Mucosa of descending colon (tissue), 3 donors: Measurements from ENCODE around the gene EXOC6B. TPM values are rescaled to one million over a fixed set of nuclear protein-coding genes. Genes with fewer than 3 reads are reported as not detected.

Source experiments
- ATAC-seq: fragments of 200-7000 bp; cut with Tn5 transposase; one replicate; pipeline ENCODE4 v1.9.1; 2020; ENCODE audit warnings: mild to moderate bottlenecking, moderate library complexity
- DNase-seq, 3 donors: peaks; one replicate each; pipeline ENCODE4 v3.0.0-alpha.2; 2020
- H3K36me3 ChIP-seq: fragments of 200-600 bp; one replicate; pipeline ENCODE4 v1.8.0; 2021; ENCODE audit warnings: low read depth, mild to moderate bottlenecking
- H3K4me1 ChIP-seq: fragments of 200-600 bp; one replicate; pipeline ENCODE4 v1.8.0; 2021; ENCODE audit warnings: low read depth, mild to moderate bottlenecking
- H3K4me3 ChIP-seq: fragments of 200-600 bp; one replicate; pipeline ENCODE4 v1.8.0; 2021; ENCODE audit warnings: mild to moderate bottlenecking
- H3K9me3 ChIP-seq: fragments of 200-600 bp; one replicate; pipeline ENCODE4 v1.8.0; 2021; ENCODE audit warnings: mild to moderate bottlenecking
- intact Hi-C, 2 donors: fragments of 100-400 bp; cut with DNase I in 1 of 2; cut with micrococcal nuclease in 1 of 2; formaldehyde crosslinking; loops; one replicate each; pipeline versions ENCODE4 v1.11.0 to v1.11.1; 2022; cut with DNase I, micrococcal nuclease
- total RNA-seq, 3 donors: library from RNA; stranded (reverse); fragmentation: NEBNext Ultra II Directional in 2 of 3; extraction: Animal tissue kit (Norgen Biotek cat#: 25700) in 2 of 3; gene quantifications; one replicate each; pipeline versions ENCODE4 v1.2.1 to v1.2.4, GENCODE V29; 2021 to 2023
- TF ChIP-seq, protein P1 (sequence below): fragments of 200-600 bp; IDR thresholded peaks from one replicate; pipeline ENCODE4 v1.8.0; 2022; ENCODE audit warnings: antibody characterized with exemption, mild to moderate bottlenecking
- donor health status: DM: no; HTN: no; CAD: no; lungs with moderate emphysema.
- donor health status: DM: no; HTN: no; CAD: no.
- donor health status: DM: no; HTN: yes; CAD: no.

The EXOC6B gene
- total RNA-seq, 3 donors from 2014 or later, result 19.4 to 52.4 (median 28.8) TPM

DNA sequence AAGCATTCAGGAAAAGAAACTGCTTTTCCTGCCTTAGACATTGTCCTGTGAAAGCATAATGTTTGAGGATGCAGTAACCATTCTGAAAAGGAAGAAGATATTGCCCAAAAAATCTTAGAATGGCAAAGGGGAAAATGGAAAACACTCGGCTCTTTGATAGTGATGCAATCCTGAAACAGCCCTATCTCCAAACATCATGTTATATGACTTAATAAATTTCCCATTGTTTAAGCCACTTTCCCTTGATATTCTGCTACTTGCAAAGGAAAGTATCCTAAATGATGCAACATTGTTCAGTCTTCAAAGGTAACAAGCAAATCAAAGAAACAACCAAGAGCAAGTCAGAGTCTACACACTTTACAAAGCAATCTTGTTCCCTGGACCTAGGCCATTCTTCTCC, 78.5 kb downstream of the EXOC6B start:
- DNase-seq, result no peak
- Histone ChIP-seq H3K4me1 (no peaks in the 10 kb centered on the region), H3K9me3 (no peaks in the 10 kb centered on the region), H3K36me3 (no peaks in the 10 kb centered on the region), H3K4me3 (no peak overlapping the region)
- intact Hi-C loops, result no loop called here
- TF ChIP-seq, protein P1, sequence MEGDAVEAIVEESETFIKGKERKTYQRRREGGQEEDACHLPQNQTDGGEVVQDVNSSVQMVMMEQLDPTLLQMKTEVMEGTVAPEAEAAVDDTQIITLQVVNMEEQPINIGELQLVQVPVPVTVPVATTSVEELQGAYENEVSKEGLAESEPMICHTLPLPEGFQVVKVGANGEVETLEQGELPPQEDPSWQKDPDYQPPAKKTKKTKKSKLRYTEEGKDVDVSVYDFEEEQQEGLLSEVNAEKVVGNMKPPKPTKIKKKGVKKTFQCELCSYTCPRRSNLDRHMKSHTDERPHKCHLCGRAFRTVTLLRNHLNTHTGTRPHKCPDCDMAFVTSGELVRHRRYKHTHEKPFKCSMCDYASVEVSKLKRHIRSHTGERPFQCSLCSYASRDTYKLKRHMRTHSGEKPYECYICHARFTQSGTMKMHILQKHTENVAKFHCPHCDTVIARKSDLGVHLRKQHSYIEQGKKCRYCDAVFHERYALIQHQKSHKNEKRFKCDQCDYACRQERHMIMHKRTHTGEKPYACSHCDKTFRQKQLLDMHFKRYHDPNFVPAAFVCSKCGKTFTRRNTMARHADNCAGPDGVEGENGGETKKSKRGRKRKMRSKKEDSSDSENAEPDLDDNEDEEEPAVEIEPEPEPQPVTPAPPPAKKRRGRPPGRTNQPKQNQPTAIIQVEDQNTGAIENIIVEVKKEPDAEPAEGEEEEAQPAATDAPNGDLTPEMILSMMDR, result no peak
- ATAC-seq, result no peak

- TF ChIP-seq, protein P1, result peak; percentile 28
- Histone ChIP-seq H3K4me3 (no peak overlapping the region), H3K36me3 (no peaks in the 10 kb centered on the region), H3K4me1 (no peaks in the 10 kb centered on the region), H3K9me3 (no peaks in the 10 kb centered on the region)
- DNase-seq, result peak in 1 of 3 donors; percentile 50
- peak; percentile 45 for ATAC-seq
- intact Hi-C loops, result no loop called here
These were observed 80.0 kb downstream of the EXOC6B start for GRCh38 chr2:72745679-72746368.

- ATAC-seq (no peak), DNase-seq (no peak)
- TF ChIP-seq, protein P1, result no peak
- intact Hi-C loops, result no loop called here
- Histone ChIP-seq H3K9me3 (no peaks in the 10 kb centered on the region), H3K4me1 (no peaks in the 10 kb centered on the region), H3K36me3 (no peaks in the 10 kb centered on the region), H3K4me3 (no peak overlapping the region)
These were observed 81.8 kb downstream of the EXOC6B start for GRCh38 chr2:72744049-72744448.

- H3K36me3 ChIP-seq, result no peaks in the 10 kb centered on the region
- intact Hi-C loops, result no loop called here
- TF ChIP-seq, protein P1, result no peak
- no peak for ATAC-seq
- no peak for DNase-seq
- H3K4me3 ChIP-seq, result no peak overlapping the region
- no peaks in the 10 kb centered on the region for H3K9me3 ChIP-seq
- no peaks in the 10 kb centered on the region for H3K4me1 ChIP-seq
These were observed 82.4 kb downstream of the EXOC6B start for GRCh38 chr2:72743481-72743880.

GRCh38 chr2:72738096-72738495, 87.7 kb downstream of the EXOC6B start:
- Histone ChIP-seq H3K4me3 (no peak overlapping the region), H3K9me3 (no peaks in the 10 kb centered on the region), H3K36me3 (no peaks in the 10 kb centered on the region), H3K4me1 (no peaks in the 10 kb centered on the region)
- intact Hi-C loops, result no loop called here
- TF ChIP-seq, protein P1, result no peak
- DNase-seq (no peak), ATAC-seq (no peak)

- H3K4me1 ChIP-seq, result no peaks in the 10 kb centered on the region
- TF ChIP-seq, protein P1, result no peak
- H3K36me3 ChIP-seq, result no peaks in the 10 kb centered on the region
- H3K4me3 ChIP-seq, result no peak overlapping the region
- H3K9me3 ChIP-seq, result no peaks in the 10 kb centered on the region
- DNase-seq, result no peak
- ATAC-seq, result no peak
- intact Hi-C loops, result no loop called here
These were observed 91.4 kb downstream of the EXOC6B start for GRCh38 chr2:72734432-72734831.
